Measurements from ENCODE around the gene PDZRN3. TPM values are rescaled to one million over a fixed set of nuclear protein-coding genes. Genes with fewer than 3 reads are reported as not detected.

Gene PDZRN3
- total RNA-seq, 1 experiment from 2014 or later, result not detected

DNA sequence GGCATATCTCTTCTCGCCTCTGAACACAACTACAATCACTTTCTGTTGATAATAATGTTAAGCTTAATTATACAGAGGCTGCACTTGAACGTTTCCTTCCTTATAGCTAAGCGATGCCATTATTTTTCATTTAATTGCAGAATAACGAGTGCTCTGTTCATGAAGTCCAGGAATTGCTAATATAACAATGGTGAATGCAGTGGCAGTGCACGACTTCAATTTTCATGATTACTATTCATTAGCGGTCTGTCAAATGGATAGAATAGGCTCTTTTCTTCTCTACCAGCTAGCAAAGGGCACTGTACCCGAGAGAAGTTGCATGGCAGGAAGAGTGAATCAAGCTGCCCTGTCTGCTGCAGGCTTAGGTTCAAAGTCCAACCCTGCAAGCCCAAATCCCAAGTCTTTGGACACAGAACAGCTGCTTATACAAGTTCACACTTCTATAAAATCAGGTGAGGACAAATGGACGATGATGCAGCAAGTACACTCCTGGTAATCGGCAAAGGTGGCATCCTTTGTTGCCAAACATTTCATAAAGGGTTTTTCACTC, 75.6 kb downstream of the PDZRN3 start:
- in situ Hi-C loops (cut with HindIII; ENCODE audit: low pct_unique_long_range_greater_than_20kb, low sequenced_read_pairs), result no loop called here
- Histone ChIP-seq H3K4me1 (ENCODE audit: control insufficient read depth, insufficient read depth, low read length) (no peaks in the 10 kb centered on the region), H3K27me3 (ENCODE audit: control insufficient read depth, insufficient read depth, low read length) (no peaks in the 10 kb centered on the region), H3K27ac (ENCODE audit: low read length) (no peak overlapping the region), H3K4me3 (ENCODE audit: low read depth in 2 of 2, low read length in 2 of 2) (no peak overlapping the region), H3K36me3 (ENCODE audit: control insufficient read depth, insufficient read depth, low read length) (no peaks in the 10 kb centered on the region), H3K9me3 (ENCODE audit: control insufficient read depth, insufficient read depth, low read depth, low read length) (no peaks in the 10 kb centered on the region)
- BruUV-seq (replicated peaks), result no TSS peak
- TF ChIP-seq, protein P1, sequence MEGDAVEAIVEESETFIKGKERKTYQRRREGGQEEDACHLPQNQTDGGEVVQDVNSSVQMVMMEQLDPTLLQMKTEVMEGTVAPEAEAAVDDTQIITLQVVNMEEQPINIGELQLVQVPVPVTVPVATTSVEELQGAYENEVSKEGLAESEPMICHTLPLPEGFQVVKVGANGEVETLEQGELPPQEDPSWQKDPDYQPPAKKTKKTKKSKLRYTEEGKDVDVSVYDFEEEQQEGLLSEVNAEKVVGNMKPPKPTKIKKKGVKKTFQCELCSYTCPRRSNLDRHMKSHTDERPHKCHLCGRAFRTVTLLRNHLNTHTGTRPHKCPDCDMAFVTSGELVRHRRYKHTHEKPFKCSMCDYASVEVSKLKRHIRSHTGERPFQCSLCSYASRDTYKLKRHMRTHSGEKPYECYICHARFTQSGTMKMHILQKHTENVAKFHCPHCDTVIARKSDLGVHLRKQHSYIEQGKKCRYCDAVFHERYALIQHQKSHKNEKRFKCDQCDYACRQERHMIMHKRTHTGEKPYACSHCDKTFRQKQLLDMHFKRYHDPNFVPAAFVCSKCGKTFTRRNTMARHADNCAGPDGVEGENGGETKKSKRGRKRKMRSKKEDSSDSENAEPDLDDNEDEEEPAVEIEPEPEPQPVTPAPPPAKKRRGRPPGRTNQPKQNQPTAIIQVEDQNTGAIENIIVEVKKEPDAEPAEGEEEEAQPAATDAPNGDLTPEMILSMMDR (IDR thresholded peaks at IDR 0.05), result no peak
- TF ChIP-seq TCF7L2 (IDR thresholded peaks at IDR 0.05; ENCODE audit: low read depth, low read length) (no peak), POLR2AphosphoS5 (IDR thresholded peaks at IDR 0.05; ENCODE audit: low read depth, low read length) (no peak), SIN3A (IDR thresholded peaks at IDR 0.05; ENCODE audit: borderline replicate concordance, insufficient read depth, low read depth, low read length) (no peak)
- TF ChIP-seq, protein P2, sequence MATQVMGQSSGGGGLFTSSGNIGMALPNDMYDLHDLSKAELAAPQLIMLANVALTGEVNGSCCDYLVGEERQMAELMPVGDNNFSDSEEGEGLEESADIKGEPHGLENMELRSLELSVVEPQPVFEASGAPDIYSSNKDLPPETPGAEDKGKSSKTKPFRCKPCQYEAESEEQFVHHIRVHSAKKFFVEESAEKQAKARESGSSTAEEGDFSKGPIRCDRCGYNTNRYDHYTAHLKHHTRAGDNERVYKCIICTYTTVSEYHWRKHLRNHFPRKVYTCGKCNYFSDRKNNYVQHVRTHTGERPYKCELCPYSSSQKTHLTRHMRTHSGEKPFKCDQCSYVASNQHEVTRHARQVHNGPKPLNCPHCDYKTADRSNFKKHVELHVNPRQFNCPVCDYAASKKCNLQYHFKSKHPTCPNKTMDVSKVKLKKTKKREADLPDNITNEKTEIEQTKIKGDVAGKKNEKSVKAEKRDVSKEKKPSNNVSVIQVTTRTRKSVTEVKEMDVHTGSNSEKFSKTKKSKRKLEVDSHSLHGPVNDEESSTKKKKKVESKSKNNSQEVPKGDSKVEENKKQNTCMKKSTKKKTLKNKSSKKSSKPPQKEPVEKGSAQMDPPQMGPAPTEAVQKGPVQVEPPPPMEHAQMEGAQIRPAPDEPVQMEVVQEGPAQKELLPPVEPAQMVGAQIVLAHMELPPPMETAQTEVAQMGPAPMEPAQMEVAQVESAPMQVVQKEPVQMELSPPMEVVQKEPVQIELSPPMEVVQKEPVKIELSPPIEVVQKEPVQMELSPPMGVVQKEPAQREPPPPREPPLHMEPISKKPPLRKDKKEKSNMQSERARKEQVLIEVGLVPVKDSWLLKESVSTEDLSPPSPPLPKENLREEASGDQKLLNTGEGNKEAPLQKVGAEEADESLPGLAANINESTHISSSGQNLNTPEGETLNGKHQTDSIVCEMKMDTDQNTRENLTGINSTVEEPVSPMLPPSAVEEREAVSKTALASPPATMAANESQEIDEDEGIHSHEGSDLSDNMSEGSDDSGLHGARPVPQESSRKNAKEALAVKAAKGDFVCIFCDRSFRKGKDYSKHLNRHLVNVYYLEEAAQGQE (IDR thresholded peaks at IDR 0.05; ENCODE audit: insufficient read depth in 1 of 2, low read depth in 2 of 2, low read length in 1 of 2), result no peak
- intact Hi-C loops (cut with micrococcal nuclease; ENCODE audit: unreplicated experiment), result no loop called here
- ATAC-seq (no peak), DNase-seq (ENCODE audit: low read depth, low spot score) (no peak)
- ChIA-PET CTCF (no interaction called here), POLR2A (no interaction called here)

DNA sequence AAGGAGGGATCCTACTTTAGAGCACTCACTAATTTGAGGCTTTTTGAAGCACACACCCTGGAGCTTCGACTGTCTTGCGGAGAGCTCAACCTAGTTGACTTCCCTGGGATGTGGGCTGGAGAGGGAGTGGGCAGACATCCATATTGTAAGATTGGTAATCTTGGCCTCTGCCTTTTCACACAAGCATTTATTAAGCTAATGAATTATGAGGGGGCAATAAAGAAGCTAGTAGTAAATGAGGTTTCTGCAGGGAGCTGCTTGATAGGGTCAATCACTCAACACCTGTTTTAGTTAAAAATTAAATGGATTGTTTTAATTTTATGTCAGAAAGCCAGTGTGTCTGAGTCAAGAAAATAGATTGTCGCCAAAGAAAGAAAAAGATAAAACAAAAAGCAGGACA, 76.3 kb downstream of the PDZRN3 start:
- BruUV-seq (replicated peaks), result no TSS peak
- DNase-seq (ENCODE audit: low read depth, low spot score) (no peak), ATAC-seq (no peak)
- Histone ChIP-seq H3K9me3 (ENCODE audit: control insufficient read depth, insufficient read depth, low read depth, low read length) (no peaks in the 10 kb centered on the region), H3K27ac (ENCODE audit: low read length) (no peak overlapping the region), H3K27me3 (ENCODE audit: control insufficient read depth, insufficient read depth, low read length) (no peaks in the 10 kb centered on the region), H3K36me3 (ENCODE audit: control insufficient read depth, insufficient read depth, low read length) (no peaks in the 10 kb centered on the region), H3K4me3 (ENCODE audit: low read depth in 2 of 2, low read length in 2 of 2) (no peak overlapping the region), H3K4me1 (ENCODE audit: control insufficient read depth, insufficient read depth, low read length) (no peaks in the 10 kb centered on the region)
- TF ChIP-seq, protein P2 (IDR thresholded peaks at IDR 0.05; ENCODE audit: insufficient read depth in 1 of 2, low read depth in 2 of 2, low read length in 1 of 2), result no peak
- TF ChIP-seq, protein P1 (IDR thresholded peaks at IDR 0.05), result no peak
- TF ChIP-seq POLR2AphosphoS5 (IDR thresholded peaks at IDR 0.05; ENCODE audit: low read depth, low read length), result no peak
- TF ChIP-seq SIN3A (IDR thresholded peaks at IDR 0.05; ENCODE audit: borderline replicate concordance, insufficient read depth, low read depth, low read length), result no peak
- intact Hi-C loops (cut with micrococcal nuclease; ENCODE audit: unreplicated experiment), result no loop called here
- ChIA-PET POLR2A (no interaction called here), CTCF (no interaction called here)
- in situ Hi-C loops (cut with HindIII; ENCODE audit: low pct_unique_long_range_greater_than_20kb, low sequenced_read_pairs), result no loop called here
